A673 (cell line): ENCODE results near the gene SEMA4F.
"Not testable (repeated sequence)": the region's sequence is repeated elsewhere in the genome, so short reads cannot be mapped to it uniquely, and the experiment has no call there.

ENCODE experiments used
- CTCF ChIP-seq: fragments of 300-800, 200-600 bp; sonication (generic); conservative IDR thresholded peaks from 2 replicates; pipeline ENCODE4 v1.5.1; 2017; ENCODE audit warnings: low read depth, mild to moderate bottlenecking, antibody characterized with exemption, low read length, moderate library complexity, mixed read lengths
- EZH2 ChIP-seq: fragments of 200-600 bp; sonication (generic); IDR thresholded peaks from 2 replicates; pipeline ENCODE4 v1.6.1; 2017; ENCODE audit warnings: borderline replicate concordance, low read depth, mild to moderate bottlenecking, mixed read lengths, antibody characterized with exemption, low read length; ENCODE audit not compliant: poor library complexity, severe bottlenecking

- TF ChIP-seq CTCF, EZH2: not testable (repeated sequence)
Observed at GRCh38 chr2:74630454-74630853, 23.6 kb upstream of the SEMA4F start.
